GM10266 (cell line): Measurements from ENCODE around the gene SPRR2D.

Source experiments
- DNase-seq: peaks from one replicate; pipeline ENCODE4 v3.0.0; 2012; ENCODE audit errors: extremely low spot score
- TF ChIP-seq, protein P1 (sequence below): IDR thresholded peaks from 2 replicates; pipeline ENCODE4 v1.5.1; 2012; ENCODE audit warnings: mild to moderate bottlenecking, low read depth; ENCODE audit not compliant: control insufficient read depth, insufficient read depth; ENCODE audit errors: missing control alignments

Gene SPRR2D

GRCh38 chr1:153000294-153000693 lies 40.6 kb downstream of the SPRR2D start:
- DNase-seq = no peak
- TF ChIP-seq, protein P1, sequence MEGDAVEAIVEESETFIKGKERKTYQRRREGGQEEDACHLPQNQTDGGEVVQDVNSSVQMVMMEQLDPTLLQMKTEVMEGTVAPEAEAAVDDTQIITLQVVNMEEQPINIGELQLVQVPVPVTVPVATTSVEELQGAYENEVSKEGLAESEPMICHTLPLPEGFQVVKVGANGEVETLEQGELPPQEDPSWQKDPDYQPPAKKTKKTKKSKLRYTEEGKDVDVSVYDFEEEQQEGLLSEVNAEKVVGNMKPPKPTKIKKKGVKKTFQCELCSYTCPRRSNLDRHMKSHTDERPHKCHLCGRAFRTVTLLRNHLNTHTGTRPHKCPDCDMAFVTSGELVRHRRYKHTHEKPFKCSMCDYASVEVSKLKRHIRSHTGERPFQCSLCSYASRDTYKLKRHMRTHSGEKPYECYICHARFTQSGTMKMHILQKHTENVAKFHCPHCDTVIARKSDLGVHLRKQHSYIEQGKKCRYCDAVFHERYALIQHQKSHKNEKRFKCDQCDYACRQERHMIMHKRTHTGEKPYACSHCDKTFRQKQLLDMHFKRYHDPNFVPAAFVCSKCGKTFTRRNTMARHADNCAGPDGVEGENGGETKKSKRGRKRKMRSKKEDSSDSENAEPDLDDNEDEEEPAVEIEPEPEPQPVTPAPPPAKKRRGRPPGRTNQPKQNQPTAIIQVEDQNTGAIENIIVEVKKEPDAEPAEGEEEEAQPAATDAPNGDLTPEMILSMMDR = no peak

DNA sequence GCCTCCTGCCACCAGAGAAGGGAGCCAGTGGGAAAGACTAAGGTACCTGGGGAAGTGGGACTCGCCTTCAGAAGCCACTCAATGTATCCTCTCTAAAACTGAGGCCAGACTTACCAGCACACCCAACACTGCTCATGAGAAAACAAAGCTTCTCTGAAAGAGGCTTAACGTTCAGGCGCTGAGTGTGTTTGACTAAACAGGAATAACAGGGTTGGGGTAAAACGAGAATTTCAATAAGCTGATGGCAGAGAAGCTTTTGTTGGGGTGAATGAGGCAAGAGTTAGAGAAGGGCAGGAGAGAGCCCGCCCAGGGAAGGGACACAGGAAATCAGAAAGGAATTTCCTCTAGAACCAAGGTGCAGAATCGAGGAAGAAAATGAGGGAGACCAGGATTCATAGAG lies 41.1 kb downstream of the SPRR2D start:
- DNase-seq = no peak
- TF ChIP-seq, protein P1 = no peak

DNA sequence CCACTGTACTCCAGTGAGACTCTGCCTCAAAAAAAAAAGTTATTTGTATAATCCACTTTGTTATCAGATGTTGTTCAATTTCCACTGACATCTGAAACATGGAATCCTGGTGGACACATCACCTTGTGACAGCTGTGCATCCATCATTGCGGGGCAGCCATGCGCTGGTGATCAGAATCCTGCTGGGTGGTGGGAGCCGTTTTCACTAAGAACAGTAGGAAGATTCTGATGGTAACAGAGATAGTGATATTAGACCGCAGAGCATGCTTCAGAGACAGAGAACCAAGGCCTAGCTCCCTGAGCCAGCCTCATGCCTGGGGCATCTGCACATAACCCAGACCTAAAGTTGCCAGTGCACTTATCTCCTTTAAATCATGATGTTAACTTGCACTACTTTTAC lies 42.4 kb downstream of the SPRR2D start:
- TF ChIP-seq, protein P1 = no peak
- DNase-seq = no peak

GRCh38 chr1:152997901-152998300 lies 43.0 kb downstream of the SPRR2D start:
- DNase-seq = no peak
- TF ChIP-seq, protein P1 = no peak

DNA sequence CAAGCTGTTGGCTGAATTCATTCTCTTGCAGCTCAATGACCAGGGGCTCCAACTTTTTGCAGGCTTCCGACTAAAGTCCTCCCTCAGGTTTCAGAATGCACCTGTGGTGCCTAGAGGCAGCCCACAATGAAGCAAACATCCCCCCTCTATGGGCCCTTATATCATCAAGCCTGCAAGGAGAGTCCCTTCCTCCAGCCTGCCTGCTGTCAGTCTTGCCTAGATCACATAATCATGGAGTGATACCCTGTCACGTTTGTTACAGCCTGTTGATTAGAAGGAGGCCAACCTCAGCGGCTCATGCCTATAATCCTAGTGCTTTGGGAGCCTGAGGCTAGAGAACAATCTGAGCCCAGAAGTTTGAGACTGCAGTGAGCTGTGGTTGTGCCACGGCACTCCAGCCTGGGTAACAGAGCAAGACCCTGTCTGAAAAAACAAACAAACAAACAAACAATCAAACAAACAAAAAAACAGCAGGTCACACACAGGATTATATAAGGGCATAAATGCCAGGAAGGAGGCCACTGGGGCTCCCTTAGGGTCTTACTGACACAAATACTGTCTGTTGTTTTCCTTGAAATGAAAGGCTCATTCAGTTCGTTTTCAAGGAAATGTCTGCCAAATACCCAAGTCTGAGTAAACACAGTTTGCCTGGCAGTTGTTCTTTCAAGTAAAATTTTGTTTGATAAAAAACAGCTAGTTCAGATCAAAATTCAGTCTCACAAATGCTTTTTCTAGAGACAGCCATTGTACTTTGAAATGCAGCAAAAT lies 44.1 kb downstream of the SPRR2D start:
- no peak for DNase-seq
- TF ChIP-seq, protein P1 = no peak

- TF ChIP-seq, protein P1 = no peak
- no peak for DNase-seq
These were observed 45.1 kb downstream of the SPRR2D start for GRCh38 chr1:152995842-152996241.

GRCh38 chr1:152993186-152993585 lies 47.7 kb downstream of the SPRR2D start:
- TF ChIP-seq, protein P1 = no peak
- DNase-seq = no peak
